22Rv1 (cell line): ENCODE measurements around the gene DLL1.

Experiments
- CTCF ChIP-seq: fragments of 450-650 bp; IDR thresholded peaks from 2 replicates; pipeline ENCODE4 v1.5.1; 2017; ENCODE audit warnings: mild to moderate bottlenecking
- ZFX ChIP-seq: fragments of 450-650 bp; IDR thresholded peaks from 2 replicates; pipeline ENCODE4 v1.6.1; 2017; ENCODE audit warnings: antibody characterized with exemption, borderline replicate concordance

GRCh38 chr6:170301184-170301583 lies 10.3 kb upstream of the DLL1 start:
- TF ChIP-seq CTCF (no peak), ZFX (no peak)
